ENCODE results near the gene CFAP69.
"Not testable (repeated sequence)": the region's sequence is repeated elsewhere in the genome, so short reads cannot be mapped to it uniquely, and the experiment has no call there.

The CFAP69 gene

DNA sequence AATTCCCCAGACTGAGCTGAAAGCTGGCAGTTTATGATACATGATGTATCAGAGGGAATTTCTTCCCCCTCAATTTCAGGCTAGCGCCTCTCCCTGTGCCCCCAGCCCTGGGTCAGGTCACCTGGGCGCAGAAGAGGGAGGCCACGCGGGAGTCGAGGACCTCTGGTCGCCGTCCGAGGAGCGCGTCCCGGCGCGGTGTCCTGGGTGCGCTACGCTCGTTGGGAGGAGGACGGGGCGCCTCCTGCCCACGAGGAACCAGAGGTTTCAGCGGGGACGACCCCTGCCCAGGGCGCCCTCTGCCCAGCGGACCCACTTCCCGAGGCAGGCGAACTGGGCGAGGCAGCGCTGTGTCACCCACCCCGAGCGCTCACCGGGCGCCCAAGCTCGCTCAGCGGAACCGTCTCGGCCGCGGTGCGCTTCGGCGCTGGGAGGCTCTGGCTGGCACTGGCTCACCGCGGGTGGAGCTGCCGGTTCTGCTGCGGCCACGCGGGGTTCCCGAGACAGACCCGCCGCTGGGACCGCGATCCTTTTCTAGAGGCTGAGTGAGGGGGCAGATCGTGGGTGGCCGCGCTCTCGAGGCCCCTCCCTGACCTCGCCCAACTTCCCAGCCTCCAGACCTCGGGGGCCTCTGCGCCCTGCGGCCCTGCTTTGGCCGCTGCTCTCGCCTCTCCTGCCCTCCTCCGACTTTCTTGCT lies 76.0 kb downstream of the CFAP69 start, which contains the start of gene FAM237B:
Gene FAM237B (minus strand): TSS at position 504 of the 694 bp plus-strand sequence. CDS start 1,556 bp downstream, outside the sequence.
- TF ChIP-seq, protein P1, sequence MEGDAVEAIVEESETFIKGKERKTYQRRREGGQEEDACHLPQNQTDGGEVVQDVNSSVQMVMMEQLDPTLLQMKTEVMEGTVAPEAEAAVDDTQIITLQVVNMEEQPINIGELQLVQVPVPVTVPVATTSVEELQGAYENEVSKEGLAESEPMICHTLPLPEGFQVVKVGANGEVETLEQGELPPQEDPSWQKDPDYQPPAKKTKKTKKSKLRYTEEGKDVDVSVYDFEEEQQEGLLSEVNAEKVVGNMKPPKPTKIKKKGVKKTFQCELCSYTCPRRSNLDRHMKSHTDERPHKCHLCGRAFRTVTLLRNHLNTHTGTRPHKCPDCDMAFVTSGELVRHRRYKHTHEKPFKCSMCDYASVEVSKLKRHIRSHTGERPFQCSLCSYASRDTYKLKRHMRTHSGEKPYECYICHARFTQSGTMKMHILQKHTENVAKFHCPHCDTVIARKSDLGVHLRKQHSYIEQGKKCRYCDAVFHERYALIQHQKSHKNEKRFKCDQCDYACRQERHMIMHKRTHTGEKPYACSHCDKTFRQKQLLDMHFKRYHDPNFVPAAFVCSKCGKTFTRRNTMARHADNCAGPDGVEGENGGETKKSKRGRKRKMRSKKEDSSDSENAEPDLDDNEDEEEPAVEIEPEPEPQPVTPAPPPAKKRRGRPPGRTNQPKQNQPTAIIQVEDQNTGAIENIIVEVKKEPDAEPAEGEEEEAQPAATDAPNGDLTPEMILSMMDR (conservative IDR thresholded peaks at IDR 0.05) = no peak
- H3K27ac ChIP-seq = no peak within 1 kb of the TSS

DNA sequence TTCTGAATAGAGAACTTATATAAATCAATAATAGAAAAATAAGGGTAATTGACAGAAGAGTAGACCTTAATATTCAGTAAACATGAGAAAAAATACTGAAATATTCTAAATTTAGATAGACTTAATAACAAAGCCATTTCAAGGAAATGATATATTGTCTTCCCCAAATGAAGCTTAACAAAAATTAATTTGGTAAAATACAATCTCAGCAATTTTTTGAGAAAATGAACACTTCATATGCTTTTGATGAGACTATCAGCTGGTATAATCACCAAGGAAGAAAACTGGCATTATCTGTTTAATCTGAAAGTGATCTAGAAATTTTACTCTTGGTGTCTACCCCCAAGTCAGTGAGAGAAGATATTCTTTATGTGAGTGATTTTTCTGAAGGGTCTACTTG lies 77.9 kb downstream of the CFAP69 start:
- TF ChIP-seq, protein P1 (conservative IDR thresholded peaks at IDR 0.05) = no peak
- H3K27ac ChIP-seq = no peak overlapping the region

DNA sequence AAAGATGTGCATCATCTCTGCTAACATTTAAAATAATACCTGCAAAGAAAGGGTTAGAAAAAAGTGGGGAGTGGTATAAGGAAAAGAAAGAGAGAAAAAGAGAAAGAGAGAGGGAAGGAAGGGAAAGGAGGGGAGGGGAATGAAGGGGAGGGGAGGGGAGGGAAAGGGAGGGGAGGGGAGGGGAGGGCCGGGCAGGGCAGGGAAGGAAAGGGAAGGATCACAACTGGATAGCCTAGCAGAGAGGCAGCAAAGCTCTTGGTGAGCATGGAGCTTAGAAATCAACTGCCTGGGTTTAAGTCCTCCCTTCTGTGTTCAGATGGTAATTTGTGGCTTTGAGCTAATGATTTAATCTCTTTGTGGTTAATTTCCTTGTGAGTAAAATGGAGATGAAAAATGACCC lies 81.5 kb downstream of the CFAP69 start:
- no peak overlapping the region for H3K27ac ChIP-seq
- TF ChIP-seq, protein P1 (conservative IDR thresholded peaks at IDR 0.05) = no peak

DNA sequence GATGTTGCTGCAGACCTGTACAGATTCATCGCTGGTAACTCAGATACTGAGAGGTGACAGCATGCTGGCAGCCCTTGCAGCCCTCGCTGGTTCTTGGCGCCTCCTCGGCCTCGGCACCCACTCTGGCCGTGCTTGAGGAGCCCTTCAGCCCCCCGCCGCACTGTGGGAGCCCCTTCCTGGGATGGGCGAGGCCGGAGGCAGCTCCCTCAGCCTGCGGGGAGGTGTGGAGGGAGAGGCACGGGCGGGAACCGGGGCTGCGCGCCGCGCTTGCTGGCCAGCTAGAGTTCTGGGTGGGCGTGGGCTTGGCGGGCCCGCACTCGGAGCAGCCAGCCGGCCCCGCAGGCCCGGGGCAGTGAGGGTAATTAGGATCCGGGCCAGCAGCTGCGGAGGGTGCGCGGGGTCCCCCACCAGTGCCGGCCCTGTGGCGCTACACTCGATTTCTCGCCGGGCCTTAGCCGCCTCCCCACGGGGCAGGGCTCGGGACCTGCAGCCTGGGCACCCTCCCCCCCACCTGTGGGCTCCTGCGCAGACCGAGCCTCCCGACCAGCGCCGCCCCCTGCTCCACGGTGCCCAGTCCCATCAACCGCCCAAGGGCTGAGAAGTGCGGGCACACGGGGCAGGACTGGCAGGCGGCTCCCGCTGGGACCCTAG lies 89.3 kb downstream of the CFAP69 start:
- TF ChIP-seq, protein P1 (conservative IDR thresholded peaks at IDR 0.05) = no peak
- no peak overlapping the region for H3K27ac ChIP-seq

DNA sequence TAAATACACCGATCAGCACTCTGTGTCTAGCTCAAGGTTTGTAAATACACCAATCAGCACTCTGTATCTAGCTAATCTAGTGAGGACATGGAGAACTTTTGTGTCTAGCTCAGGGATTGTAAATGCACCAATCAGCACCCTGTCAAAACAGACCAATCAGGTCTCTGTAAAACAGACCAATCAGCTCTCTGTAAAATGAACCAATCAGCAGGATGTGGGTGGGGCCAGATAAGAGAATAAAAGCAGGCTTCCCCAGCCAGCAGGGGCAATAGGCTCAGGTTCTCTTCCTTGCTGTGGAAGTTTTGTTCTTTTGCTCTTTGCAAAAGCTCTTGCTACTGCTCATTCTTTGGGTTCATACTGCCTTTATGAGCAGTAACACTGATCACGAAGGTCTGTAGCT lies 90.0 kb downstream of the CFAP69 start:
- not testable (repeated sequence) for H3K27ac ChIP-seq

DNA sequence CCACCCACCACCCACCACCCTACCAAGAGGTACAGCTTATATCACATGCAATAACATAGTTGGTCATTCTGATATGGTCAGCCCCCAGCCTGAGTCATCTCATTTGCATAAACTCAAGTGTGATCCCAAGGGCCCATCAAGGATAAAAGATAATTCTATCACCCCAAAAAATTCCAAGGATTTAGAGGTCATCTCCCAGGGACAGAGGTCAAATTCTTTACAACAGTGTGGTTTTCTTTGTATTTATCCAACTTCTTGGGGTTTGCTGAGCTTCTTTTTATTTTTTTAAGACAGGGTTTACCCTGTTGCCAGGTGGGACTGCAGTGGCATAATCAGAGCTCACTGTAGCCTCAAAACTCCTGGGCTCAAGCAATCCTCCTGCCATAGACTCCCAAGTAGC lies 92.1 kb downstream of the CFAP69 start:
- TF ChIP-seq, protein P1 (conservative IDR thresholded peaks at IDR 0.05) = no peak
- H3K27ac ChIP-seq = no peak overlapping the region

DNA sequence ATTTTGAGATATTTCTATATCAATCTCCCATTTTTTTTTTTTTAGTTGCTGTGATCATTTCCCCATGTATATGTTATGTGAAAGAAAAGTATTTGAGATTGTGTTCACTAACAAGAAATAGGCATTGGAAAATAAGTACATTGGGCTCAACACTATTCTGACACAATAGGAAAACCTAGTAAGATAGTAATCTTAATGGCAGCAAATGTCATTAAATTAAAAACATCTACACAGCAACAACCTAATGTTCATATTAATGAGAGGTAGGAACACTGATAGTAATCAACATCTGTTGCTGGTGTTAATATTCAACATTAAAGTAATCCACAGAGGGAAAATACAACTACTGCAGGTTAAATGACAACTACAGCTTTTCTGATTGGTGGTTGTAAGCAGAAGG lies 100.0 kb downstream of the CFAP69 start:
- H3K27ac ChIP-seq = peak overlapping the region; percentile 85
- TF ChIP-seq, protein P1 (conservative IDR thresholded peaks at IDR 0.05) = no peak

Measured in VCaP (cell line).